ENCODE results near the gene ANO4. TPM values are rescaled to one million over a fixed set of nuclear protein-coding genes. Genes with fewer than 3 reads are reported as not detected.

The ANO4 gene
- total RNA-seq, 2 donors from 2014 or later, result 0.19 to 0.32 TPM

DNA sequence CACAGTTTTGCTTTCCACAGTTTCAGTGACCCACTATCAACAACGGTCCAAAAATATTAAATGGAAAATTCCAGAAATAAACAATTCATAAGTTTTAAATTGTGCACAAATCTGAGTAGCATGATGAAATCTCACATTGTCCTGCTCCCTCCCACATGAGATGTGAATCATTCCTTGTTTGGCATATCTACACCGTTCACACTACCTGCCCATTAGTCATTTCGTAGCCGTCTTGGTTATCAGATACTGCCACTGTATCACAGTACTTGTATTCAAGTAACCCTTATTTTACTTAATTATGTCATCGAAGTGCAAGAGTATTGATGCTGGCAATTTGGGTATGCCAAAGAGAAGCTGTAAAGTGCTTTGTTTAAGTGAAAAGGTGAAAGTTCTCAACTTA lies 270.1 kb downstream of the ANO4 start:
- Histone ChIP-seq H3K36me3 (no peaks in the 10 kb centered on the region), H3K9ac (ENCODE audit: low read depth in 2 of 2, low read length in 2 of 2) (no peak overlapping the region), H3K27me3 (no peaks in the 10 kb centered on the region), H3K4me1 (no peaks in the 10 kb centered on the region), H3K9me3 (no peaks in the 10 kb centered on the region), H3K4me3 (no peak overlapping the region), H3K27ac (no peak overlapping the region)
- TF ChIP-seq, protein P1, sequence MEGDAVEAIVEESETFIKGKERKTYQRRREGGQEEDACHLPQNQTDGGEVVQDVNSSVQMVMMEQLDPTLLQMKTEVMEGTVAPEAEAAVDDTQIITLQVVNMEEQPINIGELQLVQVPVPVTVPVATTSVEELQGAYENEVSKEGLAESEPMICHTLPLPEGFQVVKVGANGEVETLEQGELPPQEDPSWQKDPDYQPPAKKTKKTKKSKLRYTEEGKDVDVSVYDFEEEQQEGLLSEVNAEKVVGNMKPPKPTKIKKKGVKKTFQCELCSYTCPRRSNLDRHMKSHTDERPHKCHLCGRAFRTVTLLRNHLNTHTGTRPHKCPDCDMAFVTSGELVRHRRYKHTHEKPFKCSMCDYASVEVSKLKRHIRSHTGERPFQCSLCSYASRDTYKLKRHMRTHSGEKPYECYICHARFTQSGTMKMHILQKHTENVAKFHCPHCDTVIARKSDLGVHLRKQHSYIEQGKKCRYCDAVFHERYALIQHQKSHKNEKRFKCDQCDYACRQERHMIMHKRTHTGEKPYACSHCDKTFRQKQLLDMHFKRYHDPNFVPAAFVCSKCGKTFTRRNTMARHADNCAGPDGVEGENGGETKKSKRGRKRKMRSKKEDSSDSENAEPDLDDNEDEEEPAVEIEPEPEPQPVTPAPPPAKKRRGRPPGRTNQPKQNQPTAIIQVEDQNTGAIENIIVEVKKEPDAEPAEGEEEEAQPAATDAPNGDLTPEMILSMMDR (IDR thresholded peaks at IDR 0.05), result no peak
- intact Hi-C loops (cut with DNase I), result no loop called here
- no peak for DNase-seq

DNA sequence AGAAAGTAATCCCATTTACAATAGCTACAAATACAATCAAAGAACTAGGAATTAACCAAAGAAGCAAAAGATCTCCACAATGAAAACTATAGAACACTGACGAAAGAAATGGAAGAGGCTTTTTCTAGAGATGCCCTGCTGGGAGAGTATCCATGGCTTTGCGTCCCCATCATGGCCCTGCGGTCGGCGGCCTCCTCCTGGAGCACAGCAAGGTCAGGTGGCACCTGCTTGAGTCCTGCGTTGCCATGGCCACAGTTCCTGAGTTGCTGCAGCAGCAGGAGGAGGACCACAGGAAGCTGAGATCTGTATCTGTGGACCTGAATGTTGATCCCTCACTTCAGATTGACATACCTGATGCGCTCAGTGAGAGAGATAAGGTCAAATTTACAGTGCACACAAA lies 271.9 kb downstream of the ANO4 start:
- Histone ChIP-seq H3K36me3 (no peaks in the 10 kb centered on the region), H3K4me3 (no peak overlapping the region), H3K9me3 (no peaks in the 10 kb centered on the region), H3K27me3 (no peaks in the 10 kb centered on the region), H3K9ac (ENCODE audit: low read depth in 2 of 2, low read length in 2 of 2) (no peak overlapping the region), H3K27ac (no peak overlapping the region), H3K4me1 (no peaks in the 10 kb centered on the region)
- no peak for DNase-seq
- TF ChIP-seq, protein P1 (IDR thresholded peaks at IDR 0.05), result no peak
- intact Hi-C loops (cut with DNase I), result no loop called here

DNA sequence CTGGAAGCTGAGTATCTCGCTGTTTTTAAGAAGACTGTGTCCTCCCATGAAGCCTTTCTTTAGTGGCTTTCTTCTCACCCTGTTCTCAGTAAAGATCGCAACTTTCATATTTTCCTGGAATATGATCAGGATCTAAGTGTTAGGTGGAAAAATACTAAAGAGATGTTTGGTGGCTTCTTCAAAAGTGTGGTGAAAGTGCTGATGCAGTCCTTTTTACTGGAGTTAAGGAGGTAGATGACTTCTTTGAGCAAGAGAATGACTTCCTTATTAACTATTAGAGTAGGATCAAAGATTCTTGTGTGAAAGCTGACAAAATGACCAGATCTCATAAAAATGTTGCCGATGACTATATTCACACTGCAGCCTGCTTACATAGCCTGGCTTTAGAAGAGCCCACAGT lies 273.8 kb downstream of the ANO4 start:
- no peak for DNase-seq
- H3K4me1 ChIP-seq, result no peaks in the 10 kb centered on the region
- H3K36me3 ChIP-seq, result no peaks in the 10 kb centered on the region
- intact Hi-C loops (cut with DNase I), result no loop called here
- H3K27me3 ChIP-seq, result no peaks in the 10 kb centered on the region
- H3K27ac ChIP-seq, result no peak overlapping the region
- H3K9ac ChIP-seq (ENCODE audit: low read depth in 2 of 2, low read length in 2 of 2), result no peak overlapping the region
- no peaks in the 10 kb centered on the region for H3K9me3 ChIP-seq
- TF ChIP-seq, protein P1 (IDR thresholded peaks at IDR 0.05), result no peak
- H3K4me3 ChIP-seq, result no peak overlapping the region

DNA sequence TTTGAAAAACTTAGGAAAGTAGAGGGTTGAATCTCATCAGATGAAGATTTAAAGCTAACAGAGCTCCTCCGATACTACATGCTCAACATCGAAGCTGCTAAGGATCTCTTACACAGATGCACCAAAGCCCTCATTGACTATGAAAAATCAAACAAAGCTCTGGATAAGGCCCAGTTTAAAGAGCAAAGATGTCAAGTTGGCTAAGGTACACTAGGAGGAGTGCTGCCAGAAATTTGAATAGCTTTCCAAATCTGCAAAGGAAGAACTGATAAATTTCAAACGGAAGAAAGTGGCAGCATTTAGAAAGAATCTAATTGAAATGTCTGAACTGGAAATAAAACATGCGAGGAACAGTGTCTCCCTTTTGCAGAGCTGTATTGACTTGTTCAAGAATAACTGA lies 274.3 kb downstream of the ANO4 start:
- no peaks in the 10 kb centered on the region for H3K9me3 ChIP-seq
- TF ChIP-seq, protein P1 (IDR thresholded peaks at IDR 0.05), result no peak
- H3K27ac ChIP-seq, result no peak overlapping the region
- no peak overlapping the region for H3K4me3 ChIP-seq
- no peak for DNase-seq
- no peaks in the 10 kb centered on the region for H3K4me1 ChIP-seq
- no peaks in the 10 kb centered on the region for H3K27me3 ChIP-seq
- no peaks in the 10 kb centered on the region for H3K36me3 ChIP-seq
- intact Hi-C loops (cut with DNase I), result no loop called here
- no peak overlapping the region for H3K9ac ChIP-seq (ENCODE audit: low read depth in 2 of 2, low read length in 2 of 2)

DNA sequence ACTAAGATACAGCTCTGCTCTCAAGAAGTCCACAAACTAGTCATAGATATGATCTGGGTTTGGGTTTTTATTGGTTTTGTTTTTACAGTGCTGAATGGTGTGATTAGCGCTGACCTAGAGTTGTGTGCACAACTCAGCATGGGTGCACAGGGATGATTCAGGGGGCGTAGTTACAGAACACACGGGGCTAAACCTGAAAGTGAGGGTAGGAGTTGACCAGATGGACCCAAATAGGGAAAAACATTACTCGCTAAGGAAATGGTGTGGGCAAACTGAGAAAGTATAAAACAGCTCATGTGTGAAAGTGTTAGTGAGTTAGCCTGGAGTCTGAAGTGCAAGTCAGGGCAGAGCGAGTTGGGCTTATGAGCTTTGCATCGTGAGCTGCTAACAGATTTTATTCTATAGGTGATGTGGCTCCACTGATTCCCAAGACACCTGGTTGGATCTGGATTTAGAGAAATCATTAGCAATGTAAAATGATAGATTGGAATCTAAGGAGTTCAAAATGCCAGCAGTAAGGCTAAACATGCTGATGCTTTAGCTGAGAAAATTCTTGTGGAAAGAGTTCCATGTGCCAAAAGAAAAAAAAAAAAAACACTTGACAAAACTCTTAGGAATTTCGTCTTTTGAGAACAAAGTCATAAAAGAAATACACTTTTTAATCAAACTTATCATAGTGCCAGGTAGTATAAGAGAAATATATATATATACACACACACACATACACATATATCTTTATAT lies 280.5 kb downstream of the ANO4 start:
- Histone ChIP-seq H3K36me3 (no peaks in the 10 kb centered on the region), H3K27ac (no peak overlapping the region), H3K4me3 (no peak overlapping the region), H3K9me3 (no peaks in the 10 kb centered on the region), H3K4me1 (no peaks in the 10 kb centered on the region), H3K27me3 (no peaks in the 10 kb centered on the region), H3K9ac (ENCODE audit: low read depth in 2 of 2, low read length in 2 of 2) (no peak overlapping the region)
- TF ChIP-seq, protein P1 (IDR thresholded peaks at IDR 0.05), result no peak
- intact Hi-C loops (cut with DNase I), result no loop called here
- DNase-seq, result no peak

Data from colonic mucosa (tissue), 4 donors.